ENCODE measurements around the gene MBD6.

MBD6 gene

DNA sequence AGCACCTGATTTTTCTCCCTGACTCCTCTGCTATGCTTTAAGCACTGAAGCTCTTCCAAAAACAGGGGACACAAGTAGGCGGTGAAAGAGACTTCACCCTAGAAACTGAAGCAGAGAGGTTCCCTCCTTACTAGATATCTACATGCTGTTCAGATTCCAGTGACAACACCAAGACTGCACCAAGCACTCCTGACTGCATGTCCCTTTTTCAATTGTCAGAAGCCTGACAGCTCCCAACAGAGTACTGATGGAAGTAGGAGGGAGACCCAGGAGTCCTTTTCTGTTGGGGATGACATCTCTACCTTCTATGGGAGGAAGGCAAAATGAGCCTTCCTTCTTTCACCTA lies 13.9 kb downstream of the MBD6 start:
- H3K27ac ChIP-seq = no peak overlapping the region
- ChIA-PET CTCF (no interaction called here), POLR2A (ENCODE audit: low non-redundant PET) (no interaction called here)
- no peak for DNase-seq (ENCODE audit: low spot score)
- TF ChIP-seq, protein P1, sequence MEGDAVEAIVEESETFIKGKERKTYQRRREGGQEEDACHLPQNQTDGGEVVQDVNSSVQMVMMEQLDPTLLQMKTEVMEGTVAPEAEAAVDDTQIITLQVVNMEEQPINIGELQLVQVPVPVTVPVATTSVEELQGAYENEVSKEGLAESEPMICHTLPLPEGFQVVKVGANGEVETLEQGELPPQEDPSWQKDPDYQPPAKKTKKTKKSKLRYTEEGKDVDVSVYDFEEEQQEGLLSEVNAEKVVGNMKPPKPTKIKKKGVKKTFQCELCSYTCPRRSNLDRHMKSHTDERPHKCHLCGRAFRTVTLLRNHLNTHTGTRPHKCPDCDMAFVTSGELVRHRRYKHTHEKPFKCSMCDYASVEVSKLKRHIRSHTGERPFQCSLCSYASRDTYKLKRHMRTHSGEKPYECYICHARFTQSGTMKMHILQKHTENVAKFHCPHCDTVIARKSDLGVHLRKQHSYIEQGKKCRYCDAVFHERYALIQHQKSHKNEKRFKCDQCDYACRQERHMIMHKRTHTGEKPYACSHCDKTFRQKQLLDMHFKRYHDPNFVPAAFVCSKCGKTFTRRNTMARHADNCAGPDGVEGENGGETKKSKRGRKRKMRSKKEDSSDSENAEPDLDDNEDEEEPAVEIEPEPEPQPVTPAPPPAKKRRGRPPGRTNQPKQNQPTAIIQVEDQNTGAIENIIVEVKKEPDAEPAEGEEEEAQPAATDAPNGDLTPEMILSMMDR (conservative IDR thresholded peaks at IDR 0.05; ENCODE audit: low read depth) = no peak

DNA sequence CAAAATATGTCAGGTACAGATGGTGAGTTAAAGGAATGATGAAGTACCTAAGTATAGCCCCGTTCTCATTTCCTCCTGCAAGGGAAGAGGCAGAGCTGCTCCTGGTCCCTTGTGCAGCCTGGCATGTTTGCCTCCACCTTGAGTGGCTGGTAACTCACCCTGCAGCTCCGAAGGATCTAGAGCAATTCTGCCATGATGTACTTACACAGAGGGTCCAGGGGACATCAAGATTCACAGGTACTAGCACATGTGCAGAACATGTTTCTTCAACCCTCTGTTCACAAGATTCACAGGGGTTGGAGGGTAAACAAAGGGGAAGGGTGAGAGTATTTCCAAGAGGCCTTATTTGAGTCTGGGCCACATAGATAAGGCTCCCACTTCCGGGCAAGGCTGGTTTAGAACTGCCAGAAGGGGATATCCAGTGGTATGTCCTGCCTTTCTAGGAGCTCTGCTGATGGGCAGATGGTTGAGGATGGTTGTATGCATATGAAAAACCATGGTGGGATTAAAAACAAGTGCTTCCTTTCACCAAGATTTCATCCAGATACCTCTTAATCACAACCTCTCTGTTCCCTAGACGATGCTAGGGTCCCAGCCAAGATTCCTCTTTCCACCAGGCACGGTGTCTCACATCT lies 16.6 kb downstream of the MBD6 start:
- no peak for DNase-seq (ENCODE audit: low spot score)
- ChIA-PET CTCF (no interaction called here), POLR2A (ENCODE audit: low non-redundant PET) (no interaction called here)
- TF ChIP-seq, protein P1 (conservative IDR thresholded peaks at IDR 0.05; ENCODE audit: low read depth) = no peak
- H3K27ac ChIP-seq = no peak overlapping the region

GRCh38 chr12:57541001-57541400 lies 18.4 kb downstream of the MBD6 start:
- TF ChIP-seq, protein P1 (conservative IDR thresholded peaks at IDR 0.05; ENCODE audit: low read depth) = no peak
- H3K27ac ChIP-seq = no peak overlapping the region
- DNase-seq (ENCODE audit: low spot score) = no peak
- POLR2A ChIA-PET (ENCODE audit: low non-redundant PET) = no interaction called here
- CTCF ChIA-PET = interaction anchor here (1.1 kb wide), 1 partner anchor 16 kb away, joined by 3 read pairs; no protein-coding TSS in a partner anchor

- TF ChIP-seq, protein P1 (conservative IDR thresholded peaks at IDR 0.05; ENCODE audit: low read depth) = no peak
- DNase-seq (ENCODE audit: low spot score) = no peak
- ChIA-PET CTCF (interaction anchor here (0.7 to 1.1 kb wide), 2 partner anchors 17 to 215 kb away, joined by 3 to 4 read pairs; no protein-coding TSS in a partner anchor), POLR2A (ENCODE audit: low non-redundant PET) (no interaction called here)
- H3K27ac ChIP-seq = no peak overlapping the region
Measured at GRCh38 chr12:57541717-57542116, 19.1 kb downstream of the MBD6 start.

- TF ChIP-seq, protein P1 (conservative IDR thresholded peaks at IDR 0.05; ENCODE audit: low read depth) = no peak
- ChIA-PET POLR2A (ENCODE audit: low non-redundant PET) (no interaction called here), CTCF (no interaction called here)
- no peak for DNase-seq (ENCODE audit: low spot score)
- no peak overlapping the region for H3K27ac ChIP-seq
Measured at GRCh38 chr12:57543581-57543980, 21.0 kb downstream of the MBD6 start.

DNA sequence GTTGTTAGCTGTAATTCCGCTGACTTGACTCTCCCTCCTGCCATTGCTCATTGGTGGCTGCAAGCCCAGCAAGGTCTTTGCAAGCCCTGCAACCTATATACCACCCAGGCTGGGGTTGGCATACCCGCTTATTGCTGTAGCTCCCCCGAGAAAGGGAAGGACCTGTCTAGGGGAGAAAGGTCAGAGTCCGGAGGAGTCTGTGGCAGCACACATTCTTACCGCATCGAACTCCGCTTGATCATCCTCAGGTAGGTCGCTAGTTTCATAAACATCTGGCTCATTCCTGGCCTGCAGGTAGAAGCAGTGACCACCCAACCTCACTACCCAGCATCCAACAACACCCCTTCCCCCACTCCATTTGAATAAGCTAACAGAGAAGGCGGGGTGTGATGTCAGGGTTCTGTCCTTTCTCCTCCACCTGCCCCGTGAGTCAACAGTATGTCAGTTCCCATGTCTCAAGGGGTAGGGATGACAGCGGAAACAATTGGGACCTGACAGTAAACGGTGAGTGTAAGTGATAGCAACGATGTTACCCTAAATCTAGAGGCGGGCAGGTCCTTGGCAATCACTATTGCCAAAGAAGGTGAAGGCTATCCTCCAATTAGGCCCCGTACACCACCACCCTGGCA lies 23.3 kb downstream of the MBD6 start:
- TF ChIP-seq, protein P1 (conservative IDR thresholded peaks at IDR 0.05; ENCODE audit: low read depth) = no peak
- ChIA-PET CTCF (no interaction called here), POLR2A (ENCODE audit: low non-redundant PET) (interaction anchor here (0.7 kb wide), 1 partner anchor 183 kb away, joined by 3 read pairs; no protein-coding TSS in a partner anchor)
- peak overlapping the region; percentile 81 for H3K27ac ChIP-seq
- DNase-seq (ENCODE audit: low spot score) = peak; percentile 71
